ENCODE results near the gene FXYD1.
"Not testable (repeated sequence)": the region's sequence is repeated elsewhere in the genome, so short reads cannot be mapped to it uniquely, and the experiment has no call there.

Gene FXYD1

GRCh38 chr19:35144259-35144599 is 5.6 kb downstream of the FXYD1 start:
- no peak for DNase-seq

- no peak for DNase-seq
Observed at GRCh38 chr19:35144600-35145436, 6.2 kb downstream of the FXYD1 start.

- peak in 1 of 2 donors; percentile 17 for DNase-seq
Observed at GRCh38 chr19:35146746-35147459, 8.3 kb downstream of the FXYD1 start.

GRCh38 chr19:35149463-35149862 is 10.8 kb downstream of the FXYD1 start:
- no peak for DNase-seq

- DNase-seq, result no peak
Observed at GRCh38 chr19:35150445-35150844, 11.8 kb downstream of the FXYD1 start.

GRCh38 chr19:35151273-35152065 is 12.8 kb downstream of the FXYD1 start:
- no peak for DNase-seq

- not testable (repeated sequence) for DNase-seq
Observed at GRCh38 chr19:35153129-35153522, 14.5 kb downstream of the FXYD1 start.

GRCh38 chr19:35153701-35154524 is 15.3 kb downstream of the FXYD1 start:
- DNase-seq, result peak in 1 of 2 donors; percentile 27

- peak; percentile 81 to 84 for DNase-seq
Observed at GRCh38 chr19:35154525-35155406, 16.1 kb downstream of the FXYD1 start, which contains the start of gene FXYD5. Gene FXYD5 (plus strand): TSS chr19:35154735. CDS start chr19:35155551, 816 bp downstream.

- no peak for DNase-seq
Observed at GRCh38 chr19:35155441-35155840, 16.8 kb downstream of the FXYD1 start.

- no peak for DNase-seq
Observed at GRCh38 chr19:35155981-35156672, 17.5 kb downstream of the FXYD1 start.

GRCh38 chr19:35156673-35157014 is 18.0 kb downstream of the FXYD1 start:
- no peak for DNase-seq

GRCh38 chr19:35157431-35157830 is 18.8 kb downstream of the FXYD1 start:
- DNase-seq, result no peak

- no peak for DNase-seq
Observed at GRCh38 chr19:35159606-35160005, 21.0 kb downstream of the FXYD1 start.

- no peak for DNase-seq
Observed at GRCh38 chr19:35160629-35161433, 22.2 kb downstream of the FXYD1 start.

GRCh38 chr19:35161434-35161743 is 22.8 kb downstream of the FXYD1 start:
- no peak for DNase-seq

GRCh38 chr19:35162471-35163326 is 24.1 kb downstream of the FXYD1 start:
- DNase-seq, result no peak

GRCh38 chr19:35164418-35164817 is 25.8 kb downstream of the FXYD1 start:
- DNase-seq, result no peak

All from inflammatory macrophage treated with lipopolysaccharide for 1 hour (primary cell).